ENCODE measurements around the gene SUCLA2.

SUCLA2 gene

GRCh38 chr13:47904241-47904640 is 96.8 kb downstream of the SUCLA2 start:
- in situ Hi-C loops (cut with MboI; ENCODE audit: low sequenced_read_pairs): no loop called here

GRCh38 chr13:47903836-47904235 is 97.2 kb downstream of the SUCLA2 start:
- in situ Hi-C loops (cut with MboI; ENCODE audit: low sequenced_read_pairs): no loop called here

GRCh38 chr13:47901441-47901840 is 99.6 kb downstream of the SUCLA2 start:
- in situ Hi-C loops (cut with MboI; ENCODE audit: low sequenced_read_pairs): no loop called here

- in situ Hi-C loops (cut with MboI; ENCODE audit: low sequenced_read_pairs): no loop called here
These were observed 103.0 kb downstream of the SUCLA2 start for GRCh38 chr13:47898080-47898479.

GRCh38 chr13:47897411-47898050 is 103.5 kb downstream of the SUCLA2 start:
- in situ Hi-C loops (cut with MboI; ENCODE audit: low sequenced_read_pairs): no loop called here

GRCh38 chr13:47896546-47896945 is 104.5 kb downstream of the SUCLA2 start:
- in situ Hi-C loops (cut with MboI; ENCODE audit: low sequenced_read_pairs): no loop called here

GRCh38 chr13:47896111-47896510 is 105.0 kb downstream of the SUCLA2 start:
- in situ Hi-C loops (cut with MboI; ENCODE audit: low sequenced_read_pairs): no loop called here

GRCh38 chr13:47893527-47893926 is 107.5 kb downstream of the SUCLA2 start:
- in situ Hi-C loops (cut with MboI; ENCODE audit: low sequenced_read_pairs): no loop called here

Measured in HL-60/S4 treated with retinoic acid at 250 ng/mL for 4 days and 3 days (cell line).